NOMO-1 treated with DMSO at 0.1 percent for 48 hours (cell line): ENCODE data around the gene AIMP2.
"Not testable (repeated sequence)": the region's sequence is repeated elsewhere in the genome, so short reads cannot be mapped to it uniquely, and the experiment has no call there.

ENCODE experiments used
- DNase-seq: peaks from one replicate; lab custom pipeline; 2025; ENCODE audit not compliant: unreplicated experiment; lab: John Stamatoyannopoulos, UW

Gene AIMP2

DNA sequence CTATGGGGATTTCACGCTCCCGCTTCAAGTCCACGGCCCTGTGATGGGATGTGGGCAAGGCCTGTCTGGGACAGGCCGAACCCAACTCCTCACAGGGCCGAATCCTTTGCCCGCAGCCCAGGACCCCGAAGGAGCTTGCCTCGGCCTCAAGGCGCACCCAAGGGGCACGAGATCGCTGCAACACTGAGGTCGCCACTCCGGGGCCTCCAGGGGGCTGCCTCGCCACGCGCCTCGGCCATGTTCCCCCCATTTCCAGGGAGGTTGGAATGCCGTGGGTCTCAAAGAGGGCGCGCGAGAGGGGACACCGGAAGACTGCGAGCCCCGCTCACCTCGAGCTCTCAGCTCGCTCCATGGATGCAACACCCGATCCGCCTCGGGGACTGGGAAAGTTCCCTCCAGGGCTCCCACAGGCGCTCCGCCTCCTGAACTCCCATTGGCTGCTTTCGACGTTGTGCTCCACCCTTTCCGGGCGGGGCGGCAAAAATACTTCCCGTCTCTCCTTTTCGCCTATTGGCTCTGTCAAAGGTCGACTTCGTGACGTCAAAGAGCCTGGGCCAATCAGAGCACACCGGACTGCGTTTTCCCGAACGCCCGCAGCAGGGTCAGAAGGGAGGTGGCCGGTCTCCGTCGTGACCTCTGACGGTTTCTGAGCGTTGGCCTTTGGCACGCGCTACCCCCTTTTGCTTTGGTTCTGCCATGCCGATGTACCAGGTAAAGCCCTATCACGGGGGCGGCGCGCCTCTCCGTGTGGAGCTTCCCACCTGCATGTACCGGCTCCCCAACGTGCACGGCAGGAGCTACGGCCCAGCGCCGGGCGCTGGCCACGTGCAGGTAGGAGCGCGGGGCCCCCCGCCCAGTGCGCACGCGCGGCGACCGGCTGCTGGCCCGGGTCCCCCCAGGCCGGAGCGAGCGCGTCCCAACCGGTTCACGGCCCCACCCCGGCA lies at the start of gene AIMP2, which contains the start of gene PMS2:
AIMP2 (plus strand) TSS at position 605 of the 944 bp plus-strand sequence; CDS start at position 697, 92 bp downstream.
PMS2 (minus strand) TSS at position 382 of the 944 bp plus-strand sequence; CDS start at position 352, 30 bp downstream.
- peak; percentile 96 for DNase-seq

- DNase-seq = not testable (repeated sequence)
Observed at GRCh38 chr7:5963205-5963604, 45.9 kb upstream of the AIMP2 start.

DNA sequence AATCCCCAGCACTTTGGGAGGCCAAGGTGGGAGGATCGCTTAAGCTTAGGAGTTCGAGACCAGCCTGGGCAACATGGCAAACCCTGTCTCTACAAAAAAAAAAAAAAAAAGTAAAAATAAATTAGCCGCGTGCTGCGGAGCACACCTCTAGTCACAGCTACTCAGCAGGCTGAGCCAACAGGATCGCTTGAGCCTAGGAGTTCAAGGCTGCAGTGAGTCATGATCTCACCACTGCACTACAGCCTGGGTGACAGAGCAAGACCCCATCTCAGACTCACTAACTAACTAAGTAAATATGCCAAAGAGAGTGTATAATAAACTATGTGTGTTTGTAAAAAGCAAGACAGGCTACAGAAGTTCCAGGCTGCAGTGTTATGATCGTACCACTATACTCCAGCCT lies 45.3 kb upstream of the AIMP2 start:
- not testable (repeated sequence) for DNase-seq

- not testable (repeated sequence) for DNase-seq
Observed at GRCh38 chr7:5970347-5970911, 38.6 kb upstream of the AIMP2 start, which contains the start of gene RSPH10B. RSPH10B (minus strand) TSS chr7:5970689; CDS start chr7:5967116, 3,573 bp downstream.

- DNase-seq = not testable (repeated sequence)
Observed at GRCh38 chr7:5973580-5973979, 35.5 kb upstream of the AIMP2 start.

GRCh38 chr7:5979680-5980314 lies 29.3 kb upstream of the AIMP2 start:
- DNase-seq = not testable (repeated sequence)

- not testable (repeated sequence) for DNase-seq
Observed at GRCh38 chr7:5987061-5987460, 22.0 kb upstream of the AIMP2 start.

GRCh38 chr7:5997210-5997808 lies 11.8 kb upstream of the AIMP2 start:
- peak; percentile 72 for DNase-seq

GRCh38 chr7:6007386-6007785 lies 1.7 kb upstream of the AIMP2 start:
- DNase-seq = no peak

DNA sequence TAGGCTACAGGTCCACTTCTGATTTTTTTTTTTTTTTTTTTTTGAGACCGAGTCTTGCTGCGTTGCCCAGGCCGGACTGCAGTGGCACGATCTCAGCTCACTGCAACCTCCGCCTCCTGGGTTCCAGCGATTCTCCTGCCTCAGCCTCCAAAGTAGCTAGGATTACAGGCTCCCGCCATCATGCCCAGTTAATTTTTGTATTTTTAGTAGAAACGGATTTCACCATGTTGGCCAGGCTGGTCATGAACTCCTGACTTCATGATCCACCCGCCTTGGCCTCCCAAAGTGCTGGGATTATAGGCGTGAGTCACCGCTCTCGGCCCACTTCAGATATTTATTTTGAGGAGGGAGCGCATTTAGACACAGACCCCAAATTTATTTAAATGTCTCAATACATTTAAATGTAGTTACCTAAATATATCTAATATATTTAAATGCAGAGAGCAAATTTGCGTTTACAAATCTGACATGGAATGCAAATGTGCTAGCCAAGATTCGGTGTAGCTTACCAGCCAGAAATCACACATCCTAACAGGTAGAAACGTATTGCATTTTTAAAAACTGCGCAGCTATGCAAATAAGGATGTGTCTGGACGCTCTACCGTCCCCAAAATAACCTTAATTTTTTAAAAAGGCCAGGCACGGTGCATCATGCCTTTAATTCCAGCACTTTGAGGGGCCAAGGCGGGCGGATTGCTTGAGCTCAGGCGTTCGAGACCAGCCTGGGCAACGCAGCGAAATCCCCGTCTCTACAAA lies 1.1 kb upstream of the AIMP2 start:
- DNase-seq = not testable (repeated sequence)

DNA sequence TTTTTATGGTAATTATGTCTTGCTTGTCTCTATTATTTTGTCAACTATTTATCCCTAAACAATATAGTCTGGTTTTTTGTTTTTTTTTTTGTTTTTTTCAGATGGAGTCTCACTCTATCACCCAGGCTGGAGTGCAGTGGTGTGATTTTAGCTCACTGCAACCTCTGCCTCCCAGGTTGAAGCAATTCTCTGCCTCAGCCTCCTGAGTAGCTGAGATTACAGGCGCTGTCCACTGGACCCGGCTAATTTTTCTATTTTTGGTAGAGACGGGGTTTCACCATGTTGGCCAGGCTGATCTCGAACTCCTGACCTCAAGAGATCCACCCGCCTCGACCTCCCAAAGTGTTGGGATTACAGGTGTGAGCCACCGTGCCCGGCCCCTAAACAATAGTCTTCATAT lies 1.3 kb downstream of the AIMP2 start:
- not testable (repeated sequence) for DNase-seq

DNA sequence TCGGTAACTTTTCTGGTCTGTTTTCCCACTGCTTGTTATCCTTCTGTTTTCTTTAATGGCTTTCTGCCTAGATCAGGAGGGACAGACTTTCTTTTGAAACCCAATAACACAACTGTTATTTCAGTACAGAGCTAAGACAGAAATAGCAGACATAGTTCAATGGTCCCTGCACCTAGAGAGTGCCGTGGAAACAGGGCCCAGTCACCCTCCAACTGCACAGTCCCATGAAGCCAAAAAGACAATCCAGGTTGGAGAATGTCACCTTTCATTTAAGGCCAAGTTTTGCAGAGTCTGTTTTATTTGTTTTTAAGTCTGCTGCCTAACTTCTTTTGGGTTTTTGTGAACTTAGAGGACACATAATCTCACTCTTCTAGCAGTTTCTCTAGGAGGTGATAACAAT lies 2.5 kb downstream of the AIMP2 start:
- DNase-seq = no peak

DNA sequence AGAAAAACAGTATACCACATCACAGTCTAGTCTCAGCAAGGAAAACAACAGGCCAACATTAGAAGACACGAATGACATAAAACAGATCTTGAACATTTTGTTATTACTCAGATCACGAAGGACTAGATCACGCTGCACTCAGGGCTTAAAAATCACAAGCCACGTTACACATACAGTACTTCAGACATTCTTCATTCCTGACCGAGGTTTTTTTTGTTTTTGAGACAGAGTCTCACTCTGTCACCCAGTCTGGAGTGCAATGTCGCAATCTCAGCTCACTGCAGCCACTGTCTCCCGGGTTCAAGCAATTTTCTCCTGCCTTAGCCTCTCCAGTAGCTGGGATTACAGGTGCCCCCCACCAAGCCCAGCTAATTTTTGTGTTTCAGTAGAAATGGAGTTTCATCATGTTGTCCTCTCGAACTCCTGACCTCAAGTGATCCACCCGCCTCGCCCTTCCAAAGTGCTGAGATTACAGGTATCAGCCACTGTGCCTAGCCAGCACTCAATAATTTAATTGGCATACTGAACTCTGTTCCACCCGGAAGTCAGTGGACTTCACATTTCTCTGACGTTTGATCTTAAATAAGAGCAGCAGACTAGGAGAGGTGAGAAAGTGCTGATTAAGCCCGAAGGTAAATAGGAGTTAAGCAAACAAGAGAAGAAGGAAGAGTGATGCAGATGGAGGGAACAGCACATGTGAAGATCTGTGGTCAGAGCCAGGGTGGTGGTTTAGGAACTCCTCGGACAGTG lies 3.5 kb downstream of the AIMP2 start:
- no peak for DNase-seq

- DNase-seq = no peak
Observed at GRCh38 chr7:6015917-6016652, 7.0 kb downstream of the AIMP2 start.

GRCh38 chr7:6016653-6016966 lies 7.5 kb downstream of the AIMP2 start:
- no peak for DNase-seq

GRCh38 chr7:6020371-6021286 lies 11.6 kb downstream of the AIMP2 start:
- DNase-seq = no peak

GRCh38 chr7:6022707-6023106 lies 13.6 kb downstream of the AIMP2 start:
- no peak for DNase-seq

GRCh38 chr7:6023974-6024435 lies 14.9 kb downstream of the AIMP2 start:
- no peak for DNase-seq
